ENCODE data around the gene TBPL2. TPM values are rescaled to one million over a fixed set of nuclear protein-coding genes. Genes with fewer than 3 reads are reported as not detected.
"Not testable (repeated sequence)": the region's sequence is repeated elsewhere in the genome, so short reads cannot be mapped to it uniquely, and the experiment has no call there.

TBPL2 gene
- total RNA-seq, 1 donor from 2014 or later: not detected

- DNase-seq (ENCODE audit: low read depth): no peak
- no peak for TF ChIP-seq CTCF (conservative IDR thresholded peaks at IDR 0.05; ENCODE audit: low read depth, low read length)
- H3K4me3 ChIP-seq (ENCODE audit: low read depth, low read length): no peak overlapping the region
Observed at GRCh38 chr14:55423969-55424368, 16.4 kb downstream of the TBPL2 start.

- not testable (repeated sequence) for H3K4me3 ChIP-seq (ENCODE audit: low read depth, low read length); DNase-seq (ENCODE audit: low read depth)
Observed at GRCh38 chr14:55422338-55422737, 18.1 kb downstream of the TBPL2 start.

GRCh38 chr14:55419663-55420062, 20.8 kb downstream of the TBPL2 start:
- no peak overlapping the region for H3K4me3 ChIP-seq (ENCODE audit: low read depth, low read length)
- TF ChIP-seq CTCF (conservative IDR thresholded peaks at IDR 0.05; ENCODE audit: low read depth, low read length): no peak
- no peak for DNase-seq (ENCODE audit: low read depth)

GRCh38 chr14:55418411-55418810, 22.0 kb downstream of the TBPL2 start:
- DNase-seq (ENCODE audit: low read depth): no peak
- H3K4me3 ChIP-seq (ENCODE audit: low read depth, low read length): no peak overlapping the region
- no peak for TF ChIP-seq CTCF (conservative IDR thresholded peaks at IDR 0.05; ENCODE audit: low read depth, low read length)

GRCh38 chr14:55417955-55418354, 22.5 kb downstream of the TBPL2 start:
- no peak for DNase-seq (ENCODE audit: low read depth)
- no peak for TF ChIP-seq CTCF (conservative IDR thresholded peaks at IDR 0.05; ENCODE audit: low read depth, low read length)
- H3K4me3 ChIP-seq (ENCODE audit: low read depth, low read length): no peak overlapping the region

GRCh38 chr14:55416866-55417265, 23.6 kb downstream of the TBPL2 start:
- no peak for DNase-seq (ENCODE audit: low read depth)
- H3K4me3 ChIP-seq (ENCODE audit: low read depth, low read length): no peak overlapping the region
- peak; percentile 71 for TF ChIP-seq CTCF (conservative IDR thresholded peaks at IDR 0.05; ENCODE audit: low read depth, low read length)

- no peak for DNase-seq (ENCODE audit: low read depth)
- TF ChIP-seq CTCF (conservative IDR thresholded peaks at IDR 0.05; ENCODE audit: low read depth, low read length): no peak
- H3K4me3 ChIP-seq (ENCODE audit: low read depth, low read length): no peak overlapping the region
Observed at GRCh38 chr14:55414551-55414950, 25.9 kb downstream of the TBPL2 start.

- no peak overlapping the region for H3K4me3 ChIP-seq (ENCODE audit: low read depth, low read length)
- no peak for DNase-seq (ENCODE audit: low read depth)
- no peak for TF ChIP-seq CTCF (conservative IDR thresholded peaks at IDR 0.05; ENCODE audit: low read depth, low read length)
Observed at GRCh38 chr14:55412676-55413075, 27.7 kb downstream of the TBPL2 start.

Measured in epithelial cell of proximal tubule (primary cell).